ENCODE results near the gene IQCE. TPM values are rescaled to one million over a fixed set of nuclear protein-coding genes. Genes with fewer than 3 reads are reported as not detected.

The IQCE gene
- total RNA-seq, 1 experiment from 2014 or later = 94.8 TPM

DNA sequence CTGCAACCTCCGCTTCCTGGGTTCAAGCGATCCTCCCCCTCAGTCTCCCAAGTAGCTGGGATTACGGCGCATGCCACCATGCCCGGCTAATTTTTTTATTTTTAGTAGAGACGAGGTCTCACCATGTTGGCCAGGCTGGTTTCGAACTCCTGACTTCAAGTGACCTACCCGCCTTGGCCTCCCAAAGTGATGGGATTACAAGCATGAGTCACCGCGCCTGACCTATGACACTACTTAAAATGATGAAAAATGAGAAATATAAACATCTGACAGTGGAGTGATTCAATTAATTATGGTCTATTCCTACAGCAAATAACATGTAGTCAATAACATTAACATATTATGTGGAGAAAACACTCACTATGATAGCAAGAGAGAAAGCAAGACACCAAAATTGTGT, 5.7 kb upstream of the IQCE start:
- no TSS peak for BruUV-seq (replicated peaks)
- Mint-ChIP-seq H3K4me1 (ENCODE audit: low read depth, unreplicated experiment) (peaks cover 25% of the 10 kb centered on the region), H3K4me3 (ENCODE audit: low read depth, unreplicated experiment) (no peak overlapping the region), H3K27me3 (ENCODE audit: unreplicated experiment) (no peaks in the 10 kb centered on the region), H3K27ac (ENCODE audit: unreplicated experiment) (peak overlapping the region; percentile 23), H3K9me3 (ENCODE audit: low read depth, unreplicated experiment) (no peaks in the 10 kb centered on the region), H3K36me3 (ENCODE audit: insufficient read depth, unreplicated experiment) (peaks cover 71% of the 10 kb centered on the region)
- intact Hi-C loops (cut with micrococcal nuclease; ENCODE audit: unreplicated experiment) = no loop called here
- TF ChIP-seq, protein P1, sequence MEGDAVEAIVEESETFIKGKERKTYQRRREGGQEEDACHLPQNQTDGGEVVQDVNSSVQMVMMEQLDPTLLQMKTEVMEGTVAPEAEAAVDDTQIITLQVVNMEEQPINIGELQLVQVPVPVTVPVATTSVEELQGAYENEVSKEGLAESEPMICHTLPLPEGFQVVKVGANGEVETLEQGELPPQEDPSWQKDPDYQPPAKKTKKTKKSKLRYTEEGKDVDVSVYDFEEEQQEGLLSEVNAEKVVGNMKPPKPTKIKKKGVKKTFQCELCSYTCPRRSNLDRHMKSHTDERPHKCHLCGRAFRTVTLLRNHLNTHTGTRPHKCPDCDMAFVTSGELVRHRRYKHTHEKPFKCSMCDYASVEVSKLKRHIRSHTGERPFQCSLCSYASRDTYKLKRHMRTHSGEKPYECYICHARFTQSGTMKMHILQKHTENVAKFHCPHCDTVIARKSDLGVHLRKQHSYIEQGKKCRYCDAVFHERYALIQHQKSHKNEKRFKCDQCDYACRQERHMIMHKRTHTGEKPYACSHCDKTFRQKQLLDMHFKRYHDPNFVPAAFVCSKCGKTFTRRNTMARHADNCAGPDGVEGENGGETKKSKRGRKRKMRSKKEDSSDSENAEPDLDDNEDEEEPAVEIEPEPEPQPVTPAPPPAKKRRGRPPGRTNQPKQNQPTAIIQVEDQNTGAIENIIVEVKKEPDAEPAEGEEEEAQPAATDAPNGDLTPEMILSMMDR (IDR thresholded peaks at IDR 0.05; ENCODE audit: unreplicated experiment) = no peak
- CTCF ChIA-PET = no interaction called here
- DNase-seq = no peak

GRCh38 chr7:2553831-2554581, 4.8 kb upstream of the IQCE start:
- peaks cover 31% of the 10 kb centered on the region for H3K4me1 Mint-ChIP-seq (ENCODE audit: low read depth, unreplicated experiment)
- H3K27ac Mint-ChIP-seq (ENCODE audit: unreplicated experiment) = peak overlapping the region; percentile 93
- no peaks in the 10 kb centered on the region for H3K27me3 Mint-ChIP-seq (ENCODE audit: unreplicated experiment)
- intact Hi-C loops (cut with micrococcal nuclease; ENCODE audit: unreplicated experiment) = no loop called here
- BruUV-seq (replicated peaks) = TSS peak; percentile 35
- no peak for DNase-seq
- H3K9me3 Mint-ChIP-seq (ENCODE audit: low read depth, unreplicated experiment) = no peaks in the 10 kb centered on the region
- TF ChIP-seq, protein P1 (IDR thresholded peaks at IDR 0.05; ENCODE audit: unreplicated experiment) = no peak
- CTCF ChIA-PET = interaction anchor here (0.6 to 1.0 kb wide), 4 partner anchors 12 to 28 kb away, joined by 3 to 6 read pairs (median 3); no protein-coding TSS in a partner anchor
- peaks cover 73% of the 10 kb centered on the region for H3K36me3 Mint-ChIP-seq (ENCODE audit: insufficient read depth, unreplicated experiment)
- H3K4me3 Mint-ChIP-seq (ENCODE audit: low read depth, unreplicated experiment) = peak overlapping the region; percentile 93

- intact Hi-C loops (cut with micrococcal nuclease; ENCODE audit: unreplicated experiment) = loop anchor here (5.0 kb wide), 2 partner anchors 32 to 77 kb away; partner anchors contain the start of gene GRIFIN
Measured at GRCh38 chr7:2554661-2555111, 4.1 kb upstream of the IQCE start.

More at GRCh38 chr7:2554661-2555111, 4.1 kb upstream of the IQCE start:
- CTCF ChIA-PET = interaction anchor here (0.6 to 1.0 kb wide), 3 partner anchors 12 to 28 kb away, joined by 3 read pairs; no protein-coding TSS in a partner anchor
- TF ChIP-seq, protein P1 (IDR thresholded peaks at IDR 0.05; ENCODE audit: unreplicated experiment) = no peak
- H3K27ac Mint-ChIP-seq (ENCODE audit: unreplicated experiment) = peak overlapping the region; percentile 93
- BruUV-seq (replicated peaks) = no TSS peak
- no peaks in the 10 kb centered on the region for H3K27me3 Mint-ChIP-seq (ENCODE audit: unreplicated experiment)
- H3K4me1 Mint-ChIP-seq (ENCODE audit: low read depth, unreplicated experiment) = peaks cover 31% of the 10 kb centered on the region
- peaks cover 80% of the 10 kb centered on the region for H3K36me3 Mint-ChIP-seq (ENCODE audit: insufficient read depth, unreplicated experiment)
- peak overlapping the region; percentile 93 for H3K4me3 Mint-ChIP-seq (ENCODE audit: low read depth, unreplicated experiment)
- H3K9me3 Mint-ChIP-seq (ENCODE audit: low read depth, unreplicated experiment) = no peaks in the 10 kb centered on the region
- no peak for DNase-seq

Measured in Calu3 (cell line).